ENCODE data around the gene SLC6A17.

Gene SLC6A17

DNA sequence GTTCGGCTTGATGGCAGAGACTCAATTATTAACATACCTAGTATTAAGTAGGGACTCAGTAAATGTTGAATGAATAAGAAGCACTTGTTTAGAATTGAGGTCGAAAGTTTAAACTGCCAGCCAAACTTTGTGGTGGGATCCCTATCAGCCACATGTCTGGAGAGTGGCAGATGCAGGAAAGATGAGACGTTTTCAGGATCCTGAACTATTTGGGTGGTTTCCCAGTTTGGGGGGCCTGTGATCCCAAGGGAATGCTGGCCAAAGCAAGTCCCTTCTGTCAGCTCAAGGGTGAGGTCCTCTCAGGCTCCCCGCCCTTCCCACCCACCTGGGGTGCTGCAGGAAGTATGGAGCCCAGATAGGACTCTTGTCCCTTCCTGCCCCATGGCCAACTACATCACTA, 98.5 kb downstream of the SLC6A17 start:
- Histone ChIP-seq H3K27me3 (ENCODE audit: control insufficient read depth, insufficient read depth, low read length) (no peaks in the 10 kb centered on the region), H3K36me3 (ENCODE audit: control insufficient read depth, insufficient read depth, low read length) (no peaks in the 10 kb centered on the region), H2AFZ (no peak overlapping the region), H3K27ac (no peak overlapping the region), H3K9ac (no peak overlapping the region), H3K4me1 (no peaks in the 10 kb centered on the region), H3K4me2 (ENCODE audit: low read length) (no peak overlapping the region), H3K79me2 (no peaks in the 10 kb centered on the region), H3K9me3 (ENCODE audit: control insufficient read depth, low read length) (no peaks in the 10 kb centered on the region), H3K4me3 (ENCODE audit: low read depth, low read length) (no peak overlapping the region)
- TF ChIP-seq, protein P1, sequence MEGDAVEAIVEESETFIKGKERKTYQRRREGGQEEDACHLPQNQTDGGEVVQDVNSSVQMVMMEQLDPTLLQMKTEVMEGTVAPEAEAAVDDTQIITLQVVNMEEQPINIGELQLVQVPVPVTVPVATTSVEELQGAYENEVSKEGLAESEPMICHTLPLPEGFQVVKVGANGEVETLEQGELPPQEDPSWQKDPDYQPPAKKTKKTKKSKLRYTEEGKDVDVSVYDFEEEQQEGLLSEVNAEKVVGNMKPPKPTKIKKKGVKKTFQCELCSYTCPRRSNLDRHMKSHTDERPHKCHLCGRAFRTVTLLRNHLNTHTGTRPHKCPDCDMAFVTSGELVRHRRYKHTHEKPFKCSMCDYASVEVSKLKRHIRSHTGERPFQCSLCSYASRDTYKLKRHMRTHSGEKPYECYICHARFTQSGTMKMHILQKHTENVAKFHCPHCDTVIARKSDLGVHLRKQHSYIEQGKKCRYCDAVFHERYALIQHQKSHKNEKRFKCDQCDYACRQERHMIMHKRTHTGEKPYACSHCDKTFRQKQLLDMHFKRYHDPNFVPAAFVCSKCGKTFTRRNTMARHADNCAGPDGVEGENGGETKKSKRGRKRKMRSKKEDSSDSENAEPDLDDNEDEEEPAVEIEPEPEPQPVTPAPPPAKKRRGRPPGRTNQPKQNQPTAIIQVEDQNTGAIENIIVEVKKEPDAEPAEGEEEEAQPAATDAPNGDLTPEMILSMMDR (IDR thresholded peaks at IDR 0.05) = no peak

GRCh38 chr1:110249256-110249655, 99.0 kb downstream of the SLC6A17 start:
- H2AFZ ChIP-seq = no peak overlapping the region
- no peaks in the 10 kb centered on the region for H3K9me3 ChIP-seq (ENCODE audit: control insufficient read depth, low read length)
- H3K36me3 ChIP-seq (ENCODE audit: control insufficient read depth, insufficient read depth, low read length) = no peaks in the 10 kb centered on the region
- no peaks in the 10 kb centered on the region for H3K79me2 ChIP-seq
- no peaks in the 10 kb centered on the region for H3K4me1 ChIP-seq
- TF ChIP-seq, protein P1 (IDR thresholded peaks at IDR 0.05) = no peak
- H3K4me3 ChIP-seq (ENCODE audit: low read depth, low read length) = no peak overlapping the region
- H3K4me2 ChIP-seq (ENCODE audit: low read length) = no peak overlapping the region
- H3K9ac ChIP-seq = no peak overlapping the region
- no peak overlapping the region for H3K27ac ChIP-seq
- H3K27me3 ChIP-seq (ENCODE audit: control insufficient read depth, insufficient read depth, low read length) = no peaks in the 10 kb centered on the region

- Histone ChIP-seq H3K27me3 (ENCODE audit: control insufficient read depth, insufficient read depth, low read length) (no peaks in the 10 kb centered on the region), H3K36me3 (ENCODE audit: control insufficient read depth, insufficient read depth, low read length) (no peaks in the 10 kb centered on the region), H3K27ac (no peak overlapping the region), H3K4me2 (ENCODE audit: low read length) (no peak overlapping the region), H3K9me3 (ENCODE audit: control insufficient read depth, low read length) (no peaks in the 10 kb centered on the region), H3K4me1 (no peaks in the 10 kb centered on the region), H3K4me3 (ENCODE audit: low read depth, low read length) (no peak overlapping the region), H3K79me2 (no peaks in the 10 kb centered on the region), H2AFZ (no peak overlapping the region), H3K9ac (no peak overlapping the region)
- TF ChIP-seq, protein P1 (IDR thresholded peaks at IDR 0.05) = no peak
Measured at GRCh38 chr1:110250008-110250407, 99.7 kb downstream of the SLC6A17 start.

- H3K4me3 ChIP-seq (ENCODE audit: low read depth, low read length) = no peak overlapping the region
- H3K79me2 ChIP-seq = no peaks in the 10 kb centered on the region
Measured at GRCh38 chr1:110250749-110251148, 100.5 kb downstream of the SLC6A17 start.

More at GRCh38 chr1:110250749-110251148, 100.5 kb downstream of the SLC6A17 start:
- H3K36me3 ChIP-seq (ENCODE audit: control insufficient read depth, insufficient read depth, low read length) = no peaks in the 10 kb centered on the region
- H3K4me2 ChIP-seq (ENCODE audit: low read length) = no peak overlapping the region
- no peak overlapping the region for H3K9ac ChIP-seq
- no peaks in the 10 kb centered on the region for H3K27me3 ChIP-seq (ENCODE audit: control insufficient read depth, insufficient read depth, low read length)
- H3K9me3 ChIP-seq (ENCODE audit: control insufficient read depth, low read length) = no peaks in the 10 kb centered on the region
- H3K4me1 ChIP-seq = no peaks in the 10 kb centered on the region
- TF ChIP-seq, protein P1 (IDR thresholded peaks at IDR 0.05) = no peak
- no peak overlapping the region for H3K27ac ChIP-seq
- H2AFZ ChIP-seq = no peak overlapping the region
